GM23338 (cell line): ENCODE results near the gene ABCC1. TPM values are rescaled to one million over a fixed set of nuclear protein-coding genes. Genes with fewer than 3 reads are reported as not detected.

Source experiments
- ATAC-seq: fragments of 200-7000 bp; cut with Tn5 transposase; 3 replicates; pipeline ENCODE4 v1.9.1; 2020
- DNase-seq: peaks from one replicate; pipeline ENCODE4 v3.0.0-alpha.2; 2015; ENCODE audit warnings: low spot score
- H2AFZ ChIP-seq: fragments of 200-600 bp; sonication (generic); 2 replicates; pipeline ENCODE4 v1.8.0; 2016; ENCODE audit warnings: antibody characterized with exemption, mild to moderate bottlenecking, moderate library complexity
- H3F3A ChIP-seq: fragments of 200-600 bp; sonication (generic); replicated peaks from 2 replicates; pipeline ENCODE4 v1.8.0; 2017; ENCODE audit warnings: antibody characterized with exemption, mixed run types, low read depth
- H3K27ac ChIP-seq: fragments of 200-600 bp; sonication (generic); 2 replicates; pipeline ENCODE4 v1.6.1; 2016; ENCODE audit warnings: low read depth
- H3K27me3 ChIP-seq: fragments of 200-600 bp; sonication (generic); 2 replicates; pipeline ENCODE4 v1.8.0; 2016; ENCODE audit warnings: mild to moderate bottlenecking, mixed run types, moderate library complexity; ENCODE audit not compliant: insufficient read depth
- H3K36me3 ChIP-seq: fragments of 200-600 bp; sonication (generic); 2 replicates; pipeline ENCODE4 v1.8.0; 2016; ENCODE audit warnings: mild to moderate bottlenecking; ENCODE audit not compliant: insufficient read depth
- H3K4me1 ChIP-seq: fragments of 200-600 bp; sonication (generic); 2 replicates; pipeline ENCODE4 v1.8.0; 2016; ENCODE audit warnings: mild to moderate bottlenecking, moderate library complexity; ENCODE audit not compliant: insufficient read depth
- H3K4me2 ChIP-seq: fragments of 200-600 bp; sonication (generic); 2 replicates; pipeline ENCODE4 v1.7.1; 2017; ENCODE audit warnings: mixed run types
- H3K4me3 ChIP-seq: fragments of 200-600 bp; sonication (generic); 2 replicates; pipeline ENCODE4 v1.6.1; 2016; ENCODE audit warnings: mixed run types
- H3K79me2 ChIP-seq: fragments of 200-600 bp; sonication (generic); replicated peaks from 2 replicates; pipeline ENCODE4 v1.8.0; 2017; ENCODE audit warnings: mild to moderate bottlenecking; ENCODE audit not compliant: insufficient read depth
- H3K9me2 ChIP-seq: fragments of 200-600 bp; sonication (generic); 2 replicates; pipeline ENCODE4 v1.8.0; 2017; ENCODE audit not compliant: insufficient read depth
- H4K20me1 ChIP-seq: fragments of 200-600 bp; sonication (generic); replicated peaks from 2 replicates; pipeline ENCODE4 v1.8.0; 2017; ENCODE audit warnings: mild to moderate bottlenecking; ENCODE audit not compliant: insufficient read depth
- H3K27ac Mint-ChIP-seq: 2 replicates; pipeline ENCODE4 v1.8.0; 2020; ENCODE audit warnings: inconsistent platforms, mild to moderate bottlenecking, moderate library complexity, mixed read lengths
- H3K27me3 Mint-ChIP-seq: 3 replicates; pipeline ENCODE4 v1.8.0; 2022; ENCODE audit warnings: low read depth, mild to moderate bottlenecking, moderate library complexity, mixed read lengths, inconsistent platforms; ENCODE audit not compliant: insufficient read depth, poor library complexity
- H3K36me3 Mint-ChIP-seq: 3 replicates; pipeline ENCODE4 v1.8.0; 2021; ENCODE audit warnings: low read depth, mild to moderate bottlenecking, inconsistent platforms, moderate library complexity, mixed read lengths
- H3K4me1 Mint-ChIP-seq: 3 replicates; pipeline ENCODE4 v1.8.0; 2020; ENCODE audit warnings: mild to moderate bottlenecking, inconsistent platforms, mixed read lengths
- H3K4me3 Mint-ChIP-seq: 3 replicates; pipeline ENCODE4 v1.8.0; 2021; ENCODE audit warnings: moderate library complexity, mild to moderate bottlenecking, inconsistent platforms, mixed read lengths
- H3K9me3 Mint-ChIP-seq: 3 replicates; pipeline ENCODE4 v1.8.0; 2020; ENCODE audit warnings: moderate library complexity, mild to moderate bottlenecking, inconsistent platforms, mixed read lengths
- CREB1 ChIP-seq: fragments of 250-450 bp; sonication (Bioruptor Pico); IDR thresholded peaks from 2 replicates; pipeline ENCODE4 v1.5.0; 2020; ENCODE audit warnings: low read depth, mild to moderate bottlenecking, moderate library complexity
- EZH2phosphoT487 ChIP-seq: fragments of 200-600 bp; sonication (generic); IDR thresholded peaks from one replicate; pipeline ENCODE4 v1.8.1; 2018; ENCODE audit warnings: antibody characterized with exemption; ENCODE audit not compliant: unreplicated experiment
- JUNB ChIP-seq: IDR thresholded peaks from one replicate; pipeline ENCODE4 v1.6.1; 2016; ENCODE audit warnings: antibody characterized with exemption; ENCODE audit not compliant: unreplicated experiment
- NANOG ChIP-seq: IDR thresholded peaks from 2 replicates; pipeline ENCODE4 v1.6.1; 2016; ENCODE audit warnings: antibody characterized with exemption, borderline replicate concordance
- POLR2AphosphoS5 ChIP-seq: IDR thresholded peaks from 2 replicates; pipeline ENCODE4 v1.6.1; 2016; ENCODE audit warnings: antibody characterized with exemption, low read depth
- STAT1 ChIP-seq: IDR thresholded peaks from one replicate; pipeline ENCODE4 v1.6.1; 2016; ENCODE audit warnings: antibody characterized with exemption; ENCODE audit not compliant: unreplicated experiment
- ZNF114 ChIP-seq: fragments of 250-450 bp; sonication (Bioruptor Pico); IDR thresholded peaks from 2 replicates; pipeline ENCODE4 v1.5.0; 2020; ENCODE audit warnings: mild to moderate bottlenecking, moderate library complexity
- polyA plus RNA-seq: library from polyadenylated mRNA; unstranded; fragments of >200 nt; fragmentation: Nextera tagmentation; extraction: Ambion mirVana; gene quantifications from 2 replicates; pipeline ENCODE4 v1.2.1, GENCODE V29; 2016
- total RNA-seq: library from RNA; depleted of rRNA; stranded (reverse); fragments of >200 nt; shearing (Covaris generic); gene quantifications from 2 replicates; pipeline ENCODE4 v1.2.3, GENCODE V29; 2014
- TF ChIP-seq, protein P1 (sequence below): IDR thresholded peaks from one replicate; pipeline ENCODE4 v1.6.1; 2018; ENCODE audit warnings: antibody characterized with exemption; ENCODE audit not compliant: unreplicated experiment
- TF ChIP-seq, protein P2 (sequence below): fragments of 250-450 bp; sonication (Bioruptor Pico); IDR thresholded peaks from 2 replicates; pipeline ENCODE4 v1.5.0; 2020; ENCODE audit warnings: mild to moderate bottlenecking, moderate library complexity

ABCC1 gene
- total and polyA plus RNA-seq, 2 experiments from 2014 or later = 11.0 to 46.6 TPM

DNA sequence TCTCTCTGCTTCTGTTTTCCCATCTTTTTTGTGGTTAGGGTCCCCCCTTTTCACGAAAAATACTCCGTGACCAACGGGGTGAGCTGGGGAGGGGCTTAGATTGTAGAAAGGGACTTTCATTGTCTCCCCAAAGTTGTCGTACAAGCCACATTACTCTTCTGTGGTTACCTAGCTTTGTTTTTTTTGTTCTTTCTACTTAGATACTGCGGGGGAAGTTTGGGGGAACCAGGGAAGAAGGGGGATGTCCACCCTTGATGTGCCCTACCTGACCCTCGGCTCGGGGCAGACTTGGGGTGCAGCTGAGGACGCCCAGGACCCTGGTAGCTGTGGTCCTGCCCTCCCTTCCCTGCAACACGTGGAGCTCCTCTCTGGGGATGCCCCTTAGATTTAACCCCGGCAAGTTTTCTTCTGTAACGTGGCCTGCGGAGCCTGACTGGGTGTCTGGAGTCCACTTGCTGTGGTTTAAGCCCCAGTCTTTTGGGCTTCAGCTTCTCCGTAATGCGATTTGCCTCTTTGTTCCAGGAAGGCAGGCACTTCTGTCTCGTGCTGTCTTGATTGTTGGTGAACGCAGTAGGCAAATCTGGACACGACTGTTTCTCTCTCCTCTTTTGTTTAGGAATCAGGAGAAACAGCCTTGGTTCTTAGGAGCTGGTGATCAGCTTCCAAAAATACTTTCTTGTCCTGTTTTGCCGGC is 892 bp downstream of the ABCC1 start:
- Mint-ChIP-seq H3K27me3 (peaks cover 11% of the 10 kb centered on the region), H3K4me3 (peak overlapping the region; percentile 94), H3K36me3 (peaks cover 6% of the 10 kb centered on the region; the same call in 1 of the 3 replicates), H3K27ac (peak overlapping the region; percentile 92), H3K9me3 (no peaks in the 10 kb centered on the region), H3K4me1 (peaks cover 20% of the 10 kb centered on the region)
- Histone ChIP-seq H3K79me2 (peaks cover 56% of the 10 kb centered on the region), H2AFZ (peak overlapping the region; percentile 1; the same call in 1 of the 2 replicates), H3K9me2 (no peaks in the 10 kb centered on the region), H3K27me3 (no peaks in the 10 kb centered on the region), H3K4me3 (peak overlapping the region; percentile 81), H4K20me1 (peaks cover 20% of the 10 kb centered on the region), H3K4me2 (peak overlapping the region; percentile 90), H3F3A (0 out of 2 replicates have a peak, but pooled peaks cover 3% of the 10 kb centered on the region), H3K36me3 (no peaks in the 10 kb centered on the region), H3K4me1 (peaks cover 19% of the 10 kb centered on the region; the same call in 1 of the 2 replicates), H3K27ac (peak overlapping the region; percentile 34; the same call in 1 of the 2 replicates)
- DNase-seq = peak; percentile 31
- ATAC-seq = peak; percentile 42
- TF ChIP-seq, protein P1, sequence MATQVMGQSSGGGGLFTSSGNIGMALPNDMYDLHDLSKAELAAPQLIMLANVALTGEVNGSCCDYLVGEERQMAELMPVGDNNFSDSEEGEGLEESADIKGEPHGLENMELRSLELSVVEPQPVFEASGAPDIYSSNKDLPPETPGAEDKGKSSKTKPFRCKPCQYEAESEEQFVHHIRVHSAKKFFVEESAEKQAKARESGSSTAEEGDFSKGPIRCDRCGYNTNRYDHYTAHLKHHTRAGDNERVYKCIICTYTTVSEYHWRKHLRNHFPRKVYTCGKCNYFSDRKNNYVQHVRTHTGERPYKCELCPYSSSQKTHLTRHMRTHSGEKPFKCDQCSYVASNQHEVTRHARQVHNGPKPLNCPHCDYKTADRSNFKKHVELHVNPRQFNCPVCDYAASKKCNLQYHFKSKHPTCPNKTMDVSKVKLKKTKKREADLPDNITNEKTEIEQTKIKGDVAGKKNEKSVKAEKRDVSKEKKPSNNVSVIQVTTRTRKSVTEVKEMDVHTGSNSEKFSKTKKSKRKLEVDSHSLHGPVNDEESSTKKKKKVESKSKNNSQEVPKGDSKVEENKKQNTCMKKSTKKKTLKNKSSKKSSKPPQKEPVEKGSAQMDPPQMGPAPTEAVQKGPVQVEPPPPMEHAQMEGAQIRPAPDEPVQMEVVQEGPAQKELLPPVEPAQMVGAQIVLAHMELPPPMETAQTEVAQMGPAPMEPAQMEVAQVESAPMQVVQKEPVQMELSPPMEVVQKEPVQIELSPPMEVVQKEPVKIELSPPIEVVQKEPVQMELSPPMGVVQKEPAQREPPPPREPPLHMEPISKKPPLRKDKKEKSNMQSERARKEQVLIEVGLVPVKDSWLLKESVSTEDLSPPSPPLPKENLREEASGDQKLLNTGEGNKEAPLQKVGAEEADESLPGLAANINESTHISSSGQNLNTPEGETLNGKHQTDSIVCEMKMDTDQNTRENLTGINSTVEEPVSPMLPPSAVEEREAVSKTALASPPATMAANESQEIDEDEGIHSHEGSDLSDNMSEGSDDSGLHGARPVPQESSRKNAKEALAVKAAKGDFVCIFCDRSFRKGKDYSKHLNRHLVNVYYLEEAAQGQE = no peak

DNA sequence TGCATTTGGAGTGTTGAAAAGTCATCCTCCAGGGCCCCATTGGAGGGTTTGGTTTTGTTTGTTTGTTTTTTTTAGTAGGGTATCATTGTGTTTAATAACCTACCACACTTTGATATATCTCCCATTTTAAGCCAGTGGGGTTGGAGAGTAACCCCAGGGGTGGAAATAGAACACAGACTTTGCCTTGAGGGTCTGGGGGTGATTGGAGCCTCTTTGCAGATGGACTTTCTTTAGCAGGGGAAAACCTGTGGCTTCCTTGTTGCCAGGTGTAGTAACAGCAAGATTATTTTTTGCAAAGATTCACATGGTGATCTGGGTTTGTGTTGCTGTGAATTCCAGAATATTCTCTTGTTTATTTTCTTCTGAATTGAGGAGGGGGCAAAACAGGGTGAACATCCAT is 1.5 kb downstream of the ABCC1 start:
- H3K9me2 ChIP-seq = no peaks in the 10 kb centered on the region
- Mint-ChIP-seq H3K4me3 (peak overlapping the region; percentile 94), H3K27ac (peak overlapping the region; percentile 92; the same call in 1 of the 2 replicates), H3K4me1 (peaks cover 20% of the 10 kb centered on the region), H3K9me3 (no peaks in the 10 kb centered on the region), H3K36me3 (peaks cover 10% of the 10 kb centered on the region; the same call in 1 of the 3 replicates), H3K27me3 (peaks cover 13% of the 10 kb centered on the region)
- no peak overlapping the region for H3K27ac ChIP-seq
- peaks cover 61% of the 10 kb centered on the region for H3K79me2 ChIP-seq
- H3K27me3 ChIP-seq = no peaks in the 10 kb centered on the region
- peaks cover 19% of the 10 kb centered on the region; the same call in 1 of the 2 replicates for H3K4me1 ChIP-seq
- DNase-seq (no peak), ATAC-seq (no peak)
- H3F3A ChIP-seq = 0 out of 2 replicates have a peak, but pooled peaks cover 3% of the 10 kb centered on the region
- H2AFZ ChIP-seq = no peak overlapping the region
- peaks cover 24% of the 10 kb centered on the region for H4K20me1 ChIP-seq
- H3K36me3 ChIP-seq = no peaks in the 10 kb centered on the region
- H3K4me2 ChIP-seq = peak overlapping the region; percentile 90
- H3K4me3 ChIP-seq = peak overlapping the region; percentile 81
- TF ChIP-seq CREB1 (CRISPR knock-in tag) (no peak), ZNF114 (CRISPR knock-in tag) (no peak), POLR2AphosphoS5 (no peak), STAT1 (no peak), NANOG (no peak), EZH2phosphoT487 (no peak), JUNB (no peak)
- TF ChIP-seq, protein P2, sequence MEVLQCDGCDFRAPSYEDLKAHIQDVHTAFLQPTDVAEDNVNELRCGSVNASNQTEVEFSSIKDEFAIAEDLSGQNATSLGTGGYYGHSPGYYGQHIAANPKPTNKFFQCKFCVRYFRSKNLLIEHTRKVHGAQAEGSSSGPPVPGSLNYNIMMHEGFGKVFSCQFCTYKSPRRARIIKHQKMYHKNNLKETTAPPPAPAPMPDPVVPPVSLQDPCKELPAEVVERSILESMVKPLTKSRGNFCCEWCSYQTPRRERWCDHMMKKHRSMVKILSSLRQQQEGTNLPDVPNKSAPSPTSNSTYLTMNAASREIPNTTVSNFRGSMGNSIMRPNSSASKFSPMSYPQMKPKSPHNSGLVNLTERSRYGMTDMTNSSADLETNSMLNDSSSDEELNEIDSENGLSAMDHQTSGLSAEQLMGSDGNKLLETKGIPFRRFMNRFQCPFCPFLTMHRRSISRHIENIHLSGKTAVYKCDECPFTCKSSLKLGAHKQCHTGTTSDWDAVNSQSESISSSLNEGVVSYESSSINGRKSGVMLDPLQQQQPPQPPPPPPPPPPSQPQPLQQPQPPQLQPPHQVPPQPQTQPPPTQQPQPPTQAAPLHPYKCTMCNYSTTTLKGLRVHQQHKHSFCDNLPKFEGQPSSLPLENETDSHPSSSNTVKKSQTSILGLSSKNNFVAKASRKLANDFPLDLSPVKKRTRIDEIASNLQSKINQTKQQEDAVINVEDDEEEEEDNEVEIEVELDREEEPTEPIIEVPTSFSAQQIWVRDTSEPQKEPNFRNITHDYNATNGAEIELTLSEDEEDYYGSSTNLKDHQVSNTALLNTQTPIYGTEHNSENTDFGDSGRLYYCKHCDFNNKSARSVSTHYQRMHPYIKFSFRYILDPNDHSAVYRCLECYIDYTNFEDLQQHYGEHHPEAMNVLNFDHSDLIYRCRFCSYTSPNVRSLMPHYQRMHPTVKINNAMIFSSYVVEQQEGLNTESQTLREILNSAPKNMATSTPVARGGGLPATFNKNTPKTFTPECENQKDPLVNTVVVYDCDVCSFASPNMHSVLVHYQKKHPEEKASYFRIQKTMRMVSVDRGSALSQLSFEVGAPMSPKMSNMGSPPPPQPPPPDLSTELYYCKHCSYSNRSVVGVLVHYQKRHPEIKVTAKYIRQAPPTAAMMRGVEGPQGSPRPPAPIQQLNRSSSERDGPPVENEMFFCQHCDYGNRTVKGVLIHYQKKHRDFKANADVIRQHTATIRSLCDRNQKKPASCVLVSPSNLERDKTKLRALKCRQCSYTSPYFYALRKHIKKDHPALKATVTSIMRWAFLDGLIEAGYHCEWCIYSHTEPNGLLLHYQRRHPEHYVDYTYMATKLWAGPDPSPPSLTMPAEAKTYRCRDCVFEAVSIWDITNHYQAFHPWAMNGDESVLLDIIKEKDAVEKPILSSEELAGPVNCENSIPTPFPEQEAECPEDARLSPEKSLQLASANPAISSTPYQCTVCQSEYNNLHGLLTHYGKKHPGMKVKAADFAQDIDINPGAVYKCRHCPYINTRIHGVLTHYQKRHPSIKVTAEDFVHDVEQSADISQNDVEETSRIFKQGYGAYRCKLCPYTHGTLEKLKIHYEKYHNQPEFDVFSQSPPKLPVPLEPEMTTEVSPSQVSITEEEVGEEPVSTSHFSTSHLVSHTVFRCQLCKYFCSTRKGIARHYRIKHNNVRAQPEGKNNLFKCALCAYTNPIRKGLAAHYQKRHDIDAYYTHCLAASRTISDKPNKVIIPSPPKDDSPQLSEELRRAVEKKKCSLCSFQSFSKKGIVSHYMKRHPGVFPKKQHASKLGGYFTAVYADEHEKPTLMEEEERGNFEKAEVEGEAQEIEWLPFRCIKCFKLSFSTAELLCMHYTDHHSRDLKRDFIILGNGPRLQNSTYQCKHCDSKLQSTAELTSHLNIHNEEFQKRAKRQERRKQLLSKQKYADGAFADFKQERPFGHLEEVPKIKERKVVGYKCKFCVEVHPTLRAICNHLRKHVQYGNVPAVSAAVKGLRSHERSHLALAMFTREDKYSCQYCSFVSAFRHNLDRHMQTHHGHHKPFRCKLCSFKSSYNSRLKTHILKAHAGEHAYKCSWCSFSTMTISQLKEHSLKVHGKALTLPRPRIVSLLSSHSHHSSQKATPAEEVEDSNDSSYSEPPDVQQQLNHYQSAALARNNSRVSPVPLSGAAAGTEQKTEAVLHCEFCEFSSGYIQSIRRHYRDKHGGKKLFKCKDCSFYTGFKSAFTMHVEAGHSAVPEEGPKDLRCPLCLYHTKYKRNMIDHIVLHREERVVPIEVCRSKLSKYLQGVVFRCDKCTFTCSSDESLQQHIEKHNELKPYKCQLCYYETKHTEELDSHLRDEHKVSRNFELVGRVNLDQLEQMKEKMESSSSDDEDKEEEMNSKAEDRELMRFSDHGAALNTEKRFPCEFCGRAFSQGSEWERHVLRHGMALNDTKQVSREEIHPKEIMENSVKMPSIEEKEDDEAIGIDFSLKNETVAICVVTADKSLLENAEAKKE (CRISPR knock-in tag) = no peak
